ENCODE data around the gene ACSS1.

DNA sequence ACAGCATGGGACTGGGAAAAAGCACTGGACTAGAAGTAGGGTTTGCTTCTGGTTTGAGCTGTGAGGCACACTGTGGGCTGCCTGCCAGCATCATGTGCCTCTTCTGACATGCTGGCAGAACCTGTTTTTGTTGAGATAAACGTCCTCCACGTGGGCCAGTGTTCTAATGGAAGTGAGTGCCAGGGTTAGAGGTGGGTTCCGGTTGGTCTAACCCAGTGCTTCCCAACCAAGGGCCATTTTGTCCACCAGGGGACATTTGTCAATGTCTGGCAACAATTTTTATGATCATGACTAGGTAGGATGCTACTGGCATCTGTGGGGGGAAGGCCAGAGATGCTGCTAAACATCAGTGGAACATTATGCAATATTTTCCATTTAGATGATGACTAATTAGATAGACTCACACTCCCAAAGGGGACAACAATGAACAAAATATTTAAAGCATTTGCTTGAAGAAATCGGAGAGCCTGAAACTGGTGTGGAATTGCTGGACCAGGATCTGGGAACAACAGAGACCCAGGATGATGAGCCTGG lies 57.6 kb downstream of the ACSS1 start:
- TF ChIP-seq EZH2 (IDR thresholded peaks at IDR 0.05) (no peak), POLR2AphosphoS5 (IDR thresholded peaks at IDR 0.05; ENCODE audit: borderline replicate concordance, low read depth, low read length) (no peak), FOXP2 (optimal IDR thresholded peaks at IDR 0.05; ENCODE audit: control extremely low read depth, extremely low read length, insufficient read depth) (no peak)

Measured in SK-N-MC (cell line).